Nephron progenitor cell (in vitro differentiated cells): ENCODE results near the gene VIPR1.

Source experiments
- DNase-seq: peaks from one replicate; pipeline ENCODE4 v3.0.0; 2021
- H3K27ac Mint-ChIP-seq: 2 replicates; pipeline ENCODE4 v1.8.0; 2021; ENCODE audit warnings: mild to moderate bottlenecking, moderate library complexity, mixed read lengths
- H3K27me3 Mint-ChIP-seq: 2 replicates; pipeline ENCODE4 v1.8.0; 2021; ENCODE audit warnings: mild to moderate bottlenecking, low read depth, mixed read lengths; ENCODE audit not compliant: poor library complexity
- H3K36me3 Mint-ChIP-seq: 2 replicates; pipeline ENCODE4 v1.8.0; 2021; ENCODE audit warnings: low read depth, mixed read lengths
- H3K4me1 Mint-ChIP-seq: 2 replicates; pipeline ENCODE4 v1.8.0; 2021; ENCODE audit warnings: mixed read lengths
- H3K4me3 Mint-ChIP-seq: 2 replicates; pipeline ENCODE4 v1.8.0; 2021; ENCODE audit warnings: mild to moderate bottlenecking, moderate library complexity, mixed read lengths
- H3K9me3 Mint-ChIP-seq: 2 replicates; pipeline ENCODE4 v1.8.0; 2021; ENCODE audit warnings: mild to moderate bottlenecking, moderate library complexity, mixed read lengths
- TF ChIP-seq, protein P1 (sequence below): fragments of 200-600 bp; sonication (generic); IDR thresholded peaks from 2 replicates; pipeline ENCODE4 v1.5.0; 2021; ENCODE audit warnings: antibody characterized with exemption

VIPR1 gene

DNA sequence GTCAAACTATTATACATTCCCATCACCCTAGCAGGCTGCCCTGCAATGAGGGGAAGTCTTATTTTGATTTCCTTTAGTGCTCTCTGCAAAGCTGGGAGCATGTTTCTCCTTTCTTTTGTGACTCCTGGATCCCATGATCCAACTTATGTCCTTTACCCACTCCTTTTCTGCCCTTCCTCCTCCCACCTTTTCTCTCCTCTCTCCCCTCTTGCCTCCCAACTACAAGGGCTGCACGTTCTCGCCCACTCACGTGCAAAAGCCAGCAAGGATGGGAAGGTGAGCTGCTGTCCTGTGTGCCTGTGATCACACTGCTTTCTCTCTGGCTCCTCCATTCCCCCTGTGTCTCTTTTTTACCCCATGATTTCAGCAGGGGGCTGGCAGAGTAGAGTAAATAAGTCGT, 6.1 kb downstream of the VIPR1 start:
- Mint-ChIP-seq H3K9me3 (no peaks in the 10 kb centered on the region), H3K4me3 (no peak overlapping the region), H3K36me3 (no peaks in the 10 kb centered on the region), H3K4me1 (peaks cover 8% of the 10 kb centered on the region), H3K27me3 (peaks cover 36% of the 10 kb centered on the region), H3K27ac (peak overlapping the region; percentile 59)
- TF ChIP-seq, protein P1, sequence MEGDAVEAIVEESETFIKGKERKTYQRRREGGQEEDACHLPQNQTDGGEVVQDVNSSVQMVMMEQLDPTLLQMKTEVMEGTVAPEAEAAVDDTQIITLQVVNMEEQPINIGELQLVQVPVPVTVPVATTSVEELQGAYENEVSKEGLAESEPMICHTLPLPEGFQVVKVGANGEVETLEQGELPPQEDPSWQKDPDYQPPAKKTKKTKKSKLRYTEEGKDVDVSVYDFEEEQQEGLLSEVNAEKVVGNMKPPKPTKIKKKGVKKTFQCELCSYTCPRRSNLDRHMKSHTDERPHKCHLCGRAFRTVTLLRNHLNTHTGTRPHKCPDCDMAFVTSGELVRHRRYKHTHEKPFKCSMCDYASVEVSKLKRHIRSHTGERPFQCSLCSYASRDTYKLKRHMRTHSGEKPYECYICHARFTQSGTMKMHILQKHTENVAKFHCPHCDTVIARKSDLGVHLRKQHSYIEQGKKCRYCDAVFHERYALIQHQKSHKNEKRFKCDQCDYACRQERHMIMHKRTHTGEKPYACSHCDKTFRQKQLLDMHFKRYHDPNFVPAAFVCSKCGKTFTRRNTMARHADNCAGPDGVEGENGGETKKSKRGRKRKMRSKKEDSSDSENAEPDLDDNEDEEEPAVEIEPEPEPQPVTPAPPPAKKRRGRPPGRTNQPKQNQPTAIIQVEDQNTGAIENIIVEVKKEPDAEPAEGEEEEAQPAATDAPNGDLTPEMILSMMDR: no peak
- no peak for DNase-seq

DNA sequence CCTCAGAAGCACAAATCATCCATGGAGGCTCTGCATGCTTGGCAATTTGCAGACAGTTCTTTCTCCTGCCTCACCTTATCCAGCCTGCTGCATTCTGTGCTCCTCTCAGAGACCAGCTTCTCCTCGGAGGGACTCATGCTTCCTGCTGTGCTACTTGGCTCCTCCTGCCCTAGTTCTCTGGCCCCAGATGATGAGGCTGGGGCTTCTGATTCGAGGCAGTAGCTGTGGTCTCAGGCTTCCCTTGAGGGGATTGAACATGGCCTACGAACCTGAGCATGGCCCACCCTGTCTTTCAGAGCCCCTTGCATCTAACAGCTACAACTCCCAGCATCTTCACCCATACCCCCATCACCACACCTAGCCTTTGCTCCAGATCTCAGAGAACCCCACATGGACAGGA, 6.7 kb downstream of the VIPR1 start:
- Mint-ChIP-seq H3K4me1 (peaks cover 8% of the 10 kb centered on the region), H3K9me3 (no peaks in the 10 kb centered on the region), H3K27ac (no peak overlapping the region), H3K4me3 (no peak overlapping the region), H3K27me3 (peaks cover 30% of the 10 kb centered on the region), H3K36me3 (no peaks in the 10 kb centered on the region)
- TF ChIP-seq, protein P1: no peak
- no peak for DNase-seq

DNA sequence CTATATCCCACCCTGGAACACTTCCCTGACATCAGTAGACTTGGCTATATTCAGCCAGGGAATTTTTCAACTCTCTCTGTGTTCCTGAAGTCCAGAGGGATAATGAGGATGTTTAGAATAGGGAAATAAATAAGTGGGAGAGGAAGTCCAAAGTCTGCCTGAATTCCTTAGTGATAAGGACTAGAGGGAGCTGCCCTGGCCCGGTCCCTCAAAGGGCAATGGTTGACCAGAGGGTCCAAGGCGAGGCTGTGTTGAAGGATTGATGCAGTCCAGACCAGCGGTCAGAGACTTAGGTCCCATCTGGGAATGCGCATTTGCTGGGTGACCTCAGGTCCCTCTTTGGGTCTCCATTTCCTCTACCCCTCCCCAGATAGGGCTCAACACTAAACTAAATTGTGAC, 7.9 kb downstream of the VIPR1 start:
- Mint-ChIP-seq H3K9me3 (no peaks in the 10 kb centered on the region), H3K27me3 (peaks cover 23% of the 10 kb centered on the region), H3K4me1 (peaks cover 8% of the 10 kb centered on the region), H3K36me3 (no peaks in the 10 kb centered on the region), H3K4me3 (no peak overlapping the region), H3K27ac (no peak overlapping the region)
- TF ChIP-seq, protein P1: no peak
- no peak for DNase-seq

DNA sequence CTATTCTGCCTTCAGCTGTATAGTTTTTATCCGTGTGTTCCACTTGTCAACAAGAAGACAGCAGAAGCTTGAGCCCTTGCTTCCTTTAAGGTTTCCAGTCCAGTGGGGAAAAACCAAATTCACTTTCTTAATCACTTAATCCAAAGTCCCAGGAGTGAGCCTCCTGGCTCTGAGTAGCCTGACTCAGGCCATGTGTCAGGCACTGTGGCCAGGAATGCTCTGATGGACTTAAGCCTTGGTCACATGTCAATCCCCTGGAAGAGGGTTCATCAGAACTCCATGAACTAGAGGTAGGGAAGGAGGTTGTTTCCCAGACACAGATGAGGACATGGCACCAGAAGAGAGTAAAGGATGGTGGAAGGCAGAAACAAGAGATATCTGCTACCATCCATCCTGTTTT, 8.8 kb downstream of the VIPR1 start:
- no peaks in the 10 kb centered on the region for H3K36me3 Mint-ChIP-seq
- H3K9me3 Mint-ChIP-seq: no peaks in the 10 kb centered on the region
- H3K27me3 Mint-ChIP-seq: peaks cover 23% of the 10 kb centered on the region
- no peak for DNase-seq
- H3K27ac Mint-ChIP-seq: no peak overlapping the region
- TF ChIP-seq, protein P1: no peak
- H3K4me1 Mint-ChIP-seq: peaks cover 8% of the 10 kb centered on the region
- no peak overlapping the region for H3K4me3 Mint-ChIP-seq

DNA sequence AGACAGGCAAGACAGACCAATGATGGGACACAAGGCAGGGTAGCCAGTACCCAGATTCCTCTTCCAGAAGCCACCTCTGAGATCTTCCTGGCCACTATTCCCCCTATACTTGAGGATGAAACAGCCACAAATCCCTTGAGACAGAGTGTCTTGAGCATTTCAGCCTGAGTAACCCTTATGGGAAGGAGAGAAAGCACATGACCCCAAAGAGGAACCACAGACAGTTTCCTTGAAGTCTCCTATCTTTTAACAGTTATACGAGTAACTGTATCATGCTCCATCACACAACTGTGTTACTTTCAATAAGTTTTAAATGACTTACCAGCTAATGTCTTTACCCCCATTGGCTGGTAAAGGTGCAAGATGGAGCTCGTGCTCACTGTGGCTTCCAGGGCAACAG, 9.3 kb downstream of the VIPR1 start:
- Mint-ChIP-seq H3K4me1 (peaks cover 8% of the 10 kb centered on the region), H3K27me3 (peaks cover 23% of the 10 kb centered on the region), H3K36me3 (no peaks in the 10 kb centered on the region), H3K9me3 (no peaks in the 10 kb centered on the region), H3K4me3 (no peak overlapping the region), H3K27ac (no peak overlapping the region)
- TF ChIP-seq, protein P1: no peak
- DNase-seq: no peak

DNA sequence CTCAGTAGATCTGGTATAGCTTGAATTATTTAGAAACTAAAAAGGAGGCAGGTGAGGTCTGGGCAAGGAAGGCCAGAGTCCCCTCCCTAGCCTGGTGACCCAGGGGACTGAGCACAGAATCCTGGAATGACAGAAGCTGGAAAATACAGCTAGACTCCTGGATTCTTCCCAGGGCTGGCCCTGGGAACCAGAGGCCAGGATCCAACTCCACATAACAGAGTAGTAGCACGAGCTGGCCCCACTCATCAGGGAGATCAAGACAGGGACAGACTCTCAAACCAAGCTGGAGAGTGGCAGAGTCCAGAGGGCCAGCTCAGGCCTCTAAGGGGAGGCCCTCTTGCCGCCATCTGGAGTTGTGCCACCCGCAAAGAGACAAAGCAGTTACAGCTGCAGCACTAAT, 10.7 kb downstream of the VIPR1 start:
- Mint-ChIP-seq H3K36me3 (no peaks in the 10 kb centered on the region), H3K27me3 (peaks cover 19% of the 10 kb centered on the region), H3K4me1 (peaks cover 8% of the 10 kb centered on the region), H3K4me3 (no peak overlapping the region), H3K9me3 (no peaks in the 10 kb centered on the region), H3K27ac (no peak overlapping the region)
- no peak for DNase-seq
- TF ChIP-seq, protein P1: no peak
